Peyer's patch (tissue), 4 donors: Measurements from ENCODE around the gene MTG2.

Experiments used
- POLR2A ChIP-seq, 2 donors: fragments of 450-650 bp; IDR thresholded peaks; one replicate each; pipeline ENCODE4 v1.5.1; 2017; ENCODE audit warnings: antibody characterized with exemption in 2 of 2, mild to moderate bottlenecking in 2 of 2, moderate library complexity in 2 of 2
- TF ChIP-seq, protein P1 (sequence below), 6 experiments: fragments of 450-650 bp in 4 of 6; fragments of 200-600 bp in 2 of 6; sonication (generic) in 1 of 6; IDR thresholded peaks; one replicate each; pipeline ENCODE4 v1.5.1; 2017 to 2019; ENCODE audit warnings: antibody characterized with exemption in 6 of 6, mild to moderate bottlenecking in 3 of 6, moderate library complexity in 1 of 6

DNA sequence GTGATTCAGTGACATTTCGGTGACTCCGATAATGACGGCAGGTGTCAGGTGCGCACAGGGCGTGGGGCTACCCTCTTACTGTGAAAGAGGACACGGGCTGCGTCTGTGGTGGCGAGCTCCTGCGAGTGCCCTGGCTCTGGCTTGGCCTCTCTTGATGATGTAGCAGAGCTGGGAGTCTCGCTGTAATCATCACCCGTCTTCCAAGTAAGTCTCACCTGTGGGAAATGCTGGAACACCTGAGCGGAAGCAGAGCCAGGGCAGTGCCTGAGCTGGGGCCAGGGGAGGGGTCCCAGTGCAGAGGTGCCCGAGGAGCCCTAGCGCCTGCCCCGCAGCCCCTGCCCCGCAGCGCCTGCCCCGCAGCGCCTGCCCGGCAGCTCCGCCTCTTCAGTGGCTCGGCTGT, 60.3 kb downstream of the MTG2 start:
- TF ChIP-seq, protein P1, sequence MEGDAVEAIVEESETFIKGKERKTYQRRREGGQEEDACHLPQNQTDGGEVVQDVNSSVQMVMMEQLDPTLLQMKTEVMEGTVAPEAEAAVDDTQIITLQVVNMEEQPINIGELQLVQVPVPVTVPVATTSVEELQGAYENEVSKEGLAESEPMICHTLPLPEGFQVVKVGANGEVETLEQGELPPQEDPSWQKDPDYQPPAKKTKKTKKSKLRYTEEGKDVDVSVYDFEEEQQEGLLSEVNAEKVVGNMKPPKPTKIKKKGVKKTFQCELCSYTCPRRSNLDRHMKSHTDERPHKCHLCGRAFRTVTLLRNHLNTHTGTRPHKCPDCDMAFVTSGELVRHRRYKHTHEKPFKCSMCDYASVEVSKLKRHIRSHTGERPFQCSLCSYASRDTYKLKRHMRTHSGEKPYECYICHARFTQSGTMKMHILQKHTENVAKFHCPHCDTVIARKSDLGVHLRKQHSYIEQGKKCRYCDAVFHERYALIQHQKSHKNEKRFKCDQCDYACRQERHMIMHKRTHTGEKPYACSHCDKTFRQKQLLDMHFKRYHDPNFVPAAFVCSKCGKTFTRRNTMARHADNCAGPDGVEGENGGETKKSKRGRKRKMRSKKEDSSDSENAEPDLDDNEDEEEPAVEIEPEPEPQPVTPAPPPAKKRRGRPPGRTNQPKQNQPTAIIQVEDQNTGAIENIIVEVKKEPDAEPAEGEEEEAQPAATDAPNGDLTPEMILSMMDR (IDR thresholded peaks at IDR 0.05): no peak
- TF ChIP-seq POLR2A (IDR thresholded peaks at IDR 0.05): no peak
